Bronchial epithelial cell (primary cell): ENCODE data around the gene SLC1A5. TPM values are rescaled to one million over a fixed set of nuclear protein-coding genes. Genes with fewer than 3 reads are reported as not detected.
"Not testable (repeated sequence)": the region's sequence is repeated elsewhere in the genome, so short reads cannot be mapped to it uniquely, and the experiment has no call there.

ENCODE experiments used
- DNase-seq: peaks from one replicate; pipeline ENCODE4 v3.0.0-alpha.2; 2010; ENCODE audit warnings: low read depth
- FAIRE-seq: peaks from 2 replicates; lab custom pipeline; 2011; peaks lifted over from hg19 to GRCh38; lab: Jason Lieb, UNC
- H3K27me3 ChIP-seq: 2 replicates; pipeline ENCODE4 v1.5.1; 2011; ENCODE audit warnings: low read length; ENCODE audit not compliant: control insufficient read depth, insufficient read depth
- H3K36me3 ChIP-seq: 2 replicates; pipeline ENCODE4 v1.5.1; 2011; ENCODE audit warnings: low read length; ENCODE audit not compliant: control insufficient read depth, insufficient read depth
- H3K4me3 ChIP-seq: 2 replicates; pipeline ENCODE4 v1.5.1; 2011; ENCODE audit warnings: mild to moderate bottlenecking, low read depth, low read length, control low read depth
- total RNA-seq: library from RNA; depleted of rRNA; stranded (reverse); fragments of >200 nt; gene quantifications from 2 replicates; pipeline ENCODE4 v1.2.1, GENCODE V29; 2014
- TF ChIP-seq, protein P1 (sequence below): IDR thresholded peaks from 2 replicates; pipeline ENCODE4 v1.5.1; 2011; ENCODE audit warnings: mild to moderate bottlenecking, moderate library complexity, low read length, control low read depth, inconsistent platforms; ENCODE audit not compliant: insufficient read depth, severe bottlenecking

SLC1A5 gene
- total RNA-seq, 1 donor from 2014 or later = 266 TPM

DNA sequence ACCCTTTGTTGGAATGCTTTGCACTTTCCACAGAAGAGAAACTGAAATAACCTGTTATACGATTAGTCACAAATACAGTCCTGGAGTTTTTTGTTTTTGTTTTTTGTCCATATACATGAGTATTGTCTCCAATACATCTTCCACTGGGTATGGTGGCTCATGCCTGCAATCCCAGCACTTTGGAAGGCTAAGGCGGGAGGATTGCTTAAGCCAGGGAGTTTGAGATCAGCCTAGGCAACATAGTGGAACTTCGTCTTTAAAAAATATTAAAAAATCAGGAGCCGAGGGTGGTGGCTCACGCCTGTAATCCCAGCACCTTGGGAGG lies 37.3 kb upstream of the SLC1A5 start:
- no peaks in the 10 kb centered on the region for H3K27me3 ChIP-seq
- TF ChIP-seq, protein P1, sequence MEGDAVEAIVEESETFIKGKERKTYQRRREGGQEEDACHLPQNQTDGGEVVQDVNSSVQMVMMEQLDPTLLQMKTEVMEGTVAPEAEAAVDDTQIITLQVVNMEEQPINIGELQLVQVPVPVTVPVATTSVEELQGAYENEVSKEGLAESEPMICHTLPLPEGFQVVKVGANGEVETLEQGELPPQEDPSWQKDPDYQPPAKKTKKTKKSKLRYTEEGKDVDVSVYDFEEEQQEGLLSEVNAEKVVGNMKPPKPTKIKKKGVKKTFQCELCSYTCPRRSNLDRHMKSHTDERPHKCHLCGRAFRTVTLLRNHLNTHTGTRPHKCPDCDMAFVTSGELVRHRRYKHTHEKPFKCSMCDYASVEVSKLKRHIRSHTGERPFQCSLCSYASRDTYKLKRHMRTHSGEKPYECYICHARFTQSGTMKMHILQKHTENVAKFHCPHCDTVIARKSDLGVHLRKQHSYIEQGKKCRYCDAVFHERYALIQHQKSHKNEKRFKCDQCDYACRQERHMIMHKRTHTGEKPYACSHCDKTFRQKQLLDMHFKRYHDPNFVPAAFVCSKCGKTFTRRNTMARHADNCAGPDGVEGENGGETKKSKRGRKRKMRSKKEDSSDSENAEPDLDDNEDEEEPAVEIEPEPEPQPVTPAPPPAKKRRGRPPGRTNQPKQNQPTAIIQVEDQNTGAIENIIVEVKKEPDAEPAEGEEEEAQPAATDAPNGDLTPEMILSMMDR = no peak
- H3K4me3 ChIP-seq = no peak overlapping the region
- FAIRE-seq (no peak), DNase-seq (peak; percentile 60)
- H3K36me3 ChIP-seq = no peaks in the 10 kb centered on the region

DNA sequence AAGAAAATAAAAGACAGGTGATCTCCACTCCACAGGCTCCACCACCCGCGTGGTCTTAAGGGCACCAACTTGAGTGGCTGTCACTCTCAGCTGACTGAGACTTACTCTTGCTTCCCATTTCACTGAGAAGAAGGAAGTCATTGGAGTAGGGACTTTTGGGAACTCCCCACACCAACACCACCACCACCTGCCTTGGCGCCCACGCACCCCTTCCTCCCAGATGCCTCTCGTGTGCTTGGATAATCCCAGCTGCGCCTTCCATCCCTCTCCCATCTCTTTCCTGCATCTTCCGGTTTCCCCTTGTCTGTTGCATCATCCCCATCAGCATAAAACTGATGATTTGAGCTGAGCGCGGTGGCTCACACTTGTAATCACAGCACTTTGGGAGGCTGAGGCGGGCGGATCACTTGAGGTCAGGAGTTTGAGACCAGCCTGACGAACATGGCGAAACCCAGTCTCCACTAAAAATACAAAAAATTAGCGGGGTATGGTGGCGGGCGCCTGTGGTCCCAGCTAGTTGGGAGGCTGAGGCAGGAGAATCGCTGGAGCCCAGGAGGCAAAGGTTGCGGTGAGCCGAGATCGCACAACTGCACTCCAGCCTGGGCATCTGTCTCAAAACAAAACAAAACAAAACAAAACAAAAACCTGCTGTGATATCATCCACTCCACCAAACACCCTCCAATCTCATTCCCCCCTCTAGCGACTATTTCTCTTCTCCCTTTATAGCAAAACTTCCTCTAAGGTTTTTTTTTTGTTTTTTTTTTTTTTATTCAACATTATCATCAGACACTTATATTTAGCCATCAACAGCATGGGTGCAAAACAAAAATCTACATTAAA lies 36.7 kb upstream of the SLC1A5 start:
- Histone ChIP-seq H3K4me3 (no peak overlapping the region), H3K27me3 (no peaks in the 10 kb centered on the region), H3K36me3 (no peaks in the 10 kb centered on the region)
- no peak for FAIRE-seq
- DNase-seq = no peak
- TF ChIP-seq, protein P1 = no peak

DNA sequence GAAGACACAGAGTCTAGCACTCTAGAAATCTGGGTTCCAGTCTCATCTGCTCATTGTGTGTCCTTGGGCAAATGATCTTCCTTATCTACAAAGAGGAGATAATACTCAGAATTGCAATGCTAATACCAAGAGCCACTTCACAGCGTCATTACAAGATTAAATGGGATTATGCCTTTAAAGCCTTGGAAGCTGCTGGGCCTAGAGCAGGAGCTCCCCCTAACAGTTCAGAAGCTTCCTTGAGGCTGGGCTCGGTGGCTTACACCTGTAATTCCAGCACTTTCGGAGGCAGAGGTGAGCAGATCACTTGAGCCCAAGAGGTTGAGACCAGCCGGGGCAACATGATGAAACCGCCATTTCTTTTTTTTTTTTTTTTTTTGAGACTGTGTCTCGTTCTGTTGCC lies 34.7 kb upstream of the SLC1A5 start:
- no peak overlapping the region for H3K4me3 ChIP-seq
- H3K36me3 ChIP-seq = no peaks in the 10 kb centered on the region
- no peak for FAIRE-seq
- TF ChIP-seq, protein P1 = no peak
- DNase-seq = no peak
- no peaks in the 10 kb centered on the region for H3K27me3 ChIP-seq

DNA sequence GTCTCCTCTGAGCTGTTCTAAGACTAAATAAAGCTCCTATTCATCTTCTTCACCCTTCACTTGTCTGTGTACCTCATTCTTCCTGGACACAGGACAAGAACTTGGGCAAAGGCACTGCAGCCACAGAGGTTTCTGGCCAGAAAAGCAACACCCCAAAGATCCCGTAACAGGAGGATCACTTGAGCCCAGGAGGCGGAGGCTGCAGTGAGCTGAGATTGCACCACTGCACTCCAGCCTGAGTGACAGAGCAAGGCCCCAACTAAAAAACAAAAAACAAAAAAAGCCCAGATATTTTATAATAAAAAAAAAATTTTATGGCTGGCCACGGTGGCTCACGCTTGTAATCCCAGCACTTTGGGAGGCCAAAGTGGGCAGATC lies 34.0 kb upstream of the SLC1A5 start:
- H3K27me3 ChIP-seq, H3K36me3 ChIP-seq, FAIRE-seq, DNase-seq, H3K4me3 ChIP-seq: not testable (repeated sequence)

DNA sequence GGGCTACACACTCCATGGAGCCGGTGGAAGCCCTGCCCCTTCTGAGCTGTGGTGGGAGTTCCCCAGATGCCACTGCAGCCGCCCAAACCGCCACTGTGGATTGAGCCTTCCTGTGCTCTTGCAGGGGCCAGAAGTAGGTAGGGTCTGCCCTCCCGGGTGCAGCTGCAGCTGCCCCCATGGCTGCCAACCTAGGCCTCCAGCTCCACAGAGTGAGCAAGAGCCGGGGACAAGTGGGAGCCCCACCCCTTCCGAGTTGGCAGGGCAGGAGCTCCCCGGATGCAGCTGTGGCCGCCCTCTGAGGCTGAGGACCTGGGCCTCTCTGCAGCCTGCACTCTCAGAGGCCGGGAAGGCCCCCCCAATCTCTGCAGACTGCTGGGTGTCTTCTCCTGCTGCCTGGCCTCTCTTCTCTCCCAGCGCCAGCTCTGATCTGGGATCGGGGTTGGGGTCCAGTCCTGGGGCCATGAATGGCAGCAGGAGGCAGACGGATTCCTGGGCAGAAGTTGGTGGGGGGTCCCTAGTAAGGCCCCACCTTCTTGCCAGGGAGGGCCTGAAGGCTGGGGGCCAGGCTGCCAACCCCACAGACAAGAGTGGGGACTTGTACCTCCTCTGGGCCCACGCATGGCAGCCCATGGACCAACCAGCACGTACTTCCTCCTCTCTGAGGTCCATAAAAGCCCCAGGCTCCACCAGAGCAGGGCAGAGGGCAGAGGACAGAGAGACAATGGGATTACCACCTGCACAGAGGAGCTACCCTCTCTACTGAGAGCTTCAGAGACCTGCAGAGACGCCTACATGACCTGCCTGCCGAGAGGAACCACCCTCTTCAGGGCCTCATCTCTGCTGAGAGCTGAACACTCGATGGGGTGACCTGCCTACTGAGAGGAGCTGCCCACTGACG lies 33.4 kb upstream of the SLC1A5 start:
- Histone ChIP-seq H3K36me3 (no peaks in the 10 kb centered on the region), H3K27me3 (no peaks in the 10 kb centered on the region), H3K4me3 (no peak overlapping the region)
- DNase-seq (no peak), FAIRE-seq (no peak)
- TF ChIP-seq, protein P1 = no peak

DNA sequence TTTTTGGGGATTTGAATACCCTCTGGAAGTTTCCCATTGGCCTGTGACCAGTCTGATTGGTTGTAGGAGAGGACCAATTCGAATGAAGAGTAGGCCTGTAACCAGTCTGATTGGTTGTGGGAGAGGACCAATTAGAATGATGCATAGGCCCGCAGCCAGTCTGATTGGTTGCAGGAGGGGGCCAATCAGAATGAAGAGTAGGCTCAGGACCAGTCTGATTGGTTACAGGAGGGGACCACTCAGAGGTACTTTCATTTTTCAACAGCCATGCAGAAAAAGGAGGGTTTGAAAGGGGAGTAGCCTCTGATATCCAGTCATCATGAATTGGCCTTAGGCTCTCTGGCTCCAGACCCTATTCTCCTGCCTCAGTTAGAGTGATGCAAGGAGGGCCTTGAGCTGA lies 30.4 kb upstream of the SLC1A5 start:
- no peaks in the 10 kb centered on the region for H3K27me3 ChIP-seq
- FAIRE-seq = no peak
- no peak for DNase-seq
- no peaks in the 10 kb centered on the region for H3K36me3 ChIP-seq
- no peak overlapping the region for H3K4me3 ChIP-seq
- TF ChIP-seq, protein P1 = no peak
